ENCODE data around the gene MXI1. TPM values are rescaled to one million over a fixed set of nuclear protein-coding genes. Genes with fewer than 3 reads are reported as not detected.

The MXI1 gene
- total and polyA plus RNA-seq, 3 donors from 2014 or later: 42.1 to 69.1 (median 66.8) TPM

DNA sequence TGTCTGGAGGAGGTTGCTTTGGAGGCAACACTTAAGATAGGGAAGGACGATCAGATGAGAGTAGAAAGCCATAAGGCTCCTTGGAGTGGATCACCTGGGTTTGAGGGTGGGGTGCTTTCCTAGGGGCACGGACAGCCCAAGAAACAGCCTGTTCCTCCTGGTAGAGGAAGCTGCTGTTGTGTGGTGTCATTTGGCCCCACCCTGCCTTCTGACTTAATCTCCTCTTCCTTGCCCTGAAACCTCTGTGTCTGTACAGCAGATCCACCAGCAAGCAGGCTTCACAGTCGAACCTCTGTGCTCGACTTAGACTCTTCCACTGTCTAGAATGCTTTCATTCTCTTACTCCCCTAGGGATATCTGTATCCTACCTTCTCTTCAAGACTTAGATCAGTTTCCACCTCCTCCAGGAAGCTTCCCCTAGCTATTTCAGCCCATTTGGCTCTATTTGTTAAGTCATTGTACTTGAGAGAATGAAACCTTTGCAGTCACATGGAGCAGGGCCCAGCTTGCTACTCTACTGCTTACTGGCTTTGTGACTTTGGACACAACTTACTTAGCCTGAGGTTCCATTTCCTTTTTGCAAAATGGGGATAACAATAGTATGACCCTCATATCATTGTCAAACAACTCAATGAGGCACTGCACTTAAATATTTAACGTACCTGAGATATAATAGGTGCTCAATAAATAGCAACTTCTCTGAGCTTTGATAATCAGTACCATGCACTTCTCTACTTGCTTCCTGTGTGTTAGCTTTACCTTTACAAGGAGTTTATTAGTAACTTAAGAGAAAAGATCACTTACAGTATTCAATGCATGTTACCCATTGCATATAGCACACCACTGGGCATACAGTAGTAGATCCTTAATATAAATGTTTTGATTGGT lies 5.0 kb downstream of the MXI1 start:
- Histone ChIP-seq H3K27ac (peak overlapping the region; percentile 80 to 95), H3K9me3 (no peaks in the 10 kb centered on the region), H3K4me3 (no peak overlapping the region), H3K4me1 (peaks cover 15% of the 10 kb centered on the region), H3K36me3 (ENCODE audit: low read depth, missing control alignments) (no peaks in the 10 kb centered on the region), H3K27me3 (no peaks in the 10 kb centered on the region)
- TF ChIP-seq, protein P1, sequence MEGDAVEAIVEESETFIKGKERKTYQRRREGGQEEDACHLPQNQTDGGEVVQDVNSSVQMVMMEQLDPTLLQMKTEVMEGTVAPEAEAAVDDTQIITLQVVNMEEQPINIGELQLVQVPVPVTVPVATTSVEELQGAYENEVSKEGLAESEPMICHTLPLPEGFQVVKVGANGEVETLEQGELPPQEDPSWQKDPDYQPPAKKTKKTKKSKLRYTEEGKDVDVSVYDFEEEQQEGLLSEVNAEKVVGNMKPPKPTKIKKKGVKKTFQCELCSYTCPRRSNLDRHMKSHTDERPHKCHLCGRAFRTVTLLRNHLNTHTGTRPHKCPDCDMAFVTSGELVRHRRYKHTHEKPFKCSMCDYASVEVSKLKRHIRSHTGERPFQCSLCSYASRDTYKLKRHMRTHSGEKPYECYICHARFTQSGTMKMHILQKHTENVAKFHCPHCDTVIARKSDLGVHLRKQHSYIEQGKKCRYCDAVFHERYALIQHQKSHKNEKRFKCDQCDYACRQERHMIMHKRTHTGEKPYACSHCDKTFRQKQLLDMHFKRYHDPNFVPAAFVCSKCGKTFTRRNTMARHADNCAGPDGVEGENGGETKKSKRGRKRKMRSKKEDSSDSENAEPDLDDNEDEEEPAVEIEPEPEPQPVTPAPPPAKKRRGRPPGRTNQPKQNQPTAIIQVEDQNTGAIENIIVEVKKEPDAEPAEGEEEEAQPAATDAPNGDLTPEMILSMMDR (IDR thresholded peaks at IDR 0.05): no peak
- TF ChIP-seq POLR2A (IDR thresholded peaks at IDR 0.05): no peak
- 56 to 58% methylated on average over 5 of the region's 5 CpGs for WGBS, 2 donors
- intact Hi-C loops (cut with DNase I; ENCODE audit: low total_unique reads): no loop called here
- peak; percentile 61 for DNase-seq

GRCh38 chr10:110214371-110214826 lies 7.0 kb downstream of the MXI1 start:
- no peak overlapping the region for H3K27ac ChIP-seq
- no peaks in the 10 kb centered on the region for H3K27me3 ChIP-seq
- WGBS, 2 donors: 69 to 72% methylated on average over 3 of the region's 3 CpGs
- no peaks in the 10 kb centered on the region for H3K9me3 ChIP-seq
- H3K4me1 ChIP-seq: peaks cover 15% of the 10 kb centered on the region
- no peak for TF ChIP-seq POLR2A (IDR thresholded peaks at IDR 0.05)
- TF ChIP-seq, protein P1 (IDR thresholded peaks at IDR 0.05): no peak
- H3K36me3 ChIP-seq (ENCODE audit: low read depth, missing control alignments): no peaks in the 10 kb centered on the region
- intact Hi-C loops (cut with DNase I; ENCODE audit: low total_unique reads): no loop called here
- H3K4me3 ChIP-seq: no peak overlapping the region
- DNase-seq: no peak

- no peaks in the 10 kb centered on the region for H3K36me3 ChIP-seq (ENCODE audit: low read depth, missing control alignments)
- no peak for DNase-seq
- H3K4me3 ChIP-seq: no peak overlapping the region
- 67 to 83% methylated on average over 5 of the region's 5 CpGs for WGBS, 2 donors
- no peak overlapping the region for H3K27ac ChIP-seq
- peaks cover 15% of the 10 kb centered on the region for H3K4me1 ChIP-seq
- no peaks in the 10 kb centered on the region for H3K9me3 ChIP-seq
- TF ChIP-seq, protein P1 (IDR thresholded peaks at IDR 0.05): no peak
- no peaks in the 10 kb centered on the region for H3K27me3 ChIP-seq
- intact Hi-C loops (cut with DNase I; ENCODE audit: low total_unique reads): no loop called here
Measured at GRCh38 chr10:110215286-110216170, 8.1 kb downstream of the MXI1 start.

DNA sequence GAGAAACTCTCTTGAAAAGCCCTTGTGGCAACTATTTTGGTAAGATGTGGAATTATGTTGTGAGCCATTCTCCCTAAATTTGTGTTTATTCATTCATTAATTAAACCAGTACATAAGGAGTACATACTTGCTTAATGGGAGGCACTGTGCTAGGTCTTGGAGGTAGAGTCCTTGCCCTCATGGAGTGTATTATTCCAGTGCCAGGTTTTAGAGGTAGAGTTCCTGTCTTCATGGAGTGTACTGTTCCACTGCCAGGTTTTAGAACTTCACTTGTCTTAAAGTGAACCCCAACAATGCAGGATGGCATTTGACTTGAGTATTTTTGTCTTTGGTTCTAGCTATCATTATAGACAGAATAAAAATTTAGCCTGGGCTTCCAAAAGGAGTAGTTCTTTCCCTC lies 8.8 kb downstream of the MXI1 start:
- H3K4me1 ChIP-seq: peaks cover 17% of the 10 kb centered on the region
- intact Hi-C loops (cut with DNase I; ENCODE audit: low total_unique reads): no loop called here

More for the DNA sequence above, 8.8 kb downstream of the MXI1 start:
- TF ChIP-seq POLR2A (IDR thresholded peaks at IDR 0.05): no peak
- TF ChIP-seq, protein P1 (IDR thresholded peaks at IDR 0.05): no peak
- Histone ChIP-seq H3K27me3 (no peaks in the 10 kb centered on the region), H3K9me3 (no peaks in the 10 kb centered on the region), H3K27ac (peak overlapping the region in 1 of 2 donors; percentile 48), H3K36me3 (ENCODE audit: low read depth, missing control alignments) (no peaks in the 10 kb centered on the region), H3K4me3 (no peak overlapping the region)
- no peak for DNase-seq
